Esophagus muscularis mucosa (tissue), 4 donors: ENCODE data around the gene GRIN3A. TPM values are rescaled to one million over a fixed set of nuclear protein-coding genes. Genes with fewer than 3 reads are reported as not detected.

Experiments
- DNase-seq: peaks from one replicate; pipeline ENCODE4 v3.0.0-alpha.2; 2017; ENCODE audit errors: extremely low spot score
- H3K27ac ChIP-seq, 4 donors: fragments of 200-600 bp; sonication (generic); replicated peaks in 1 of 4; 1 replicate in 3 of 4; 2 replicates in 1 of 4; pipeline ENCODE4 v1.5.1; 2016 to 2019; ENCODE audit warnings: mild to moderate bottlenecking in 1 of 4
- H3K27me3 ChIP-seq, 4 donors: fragments of 200-600 bp; sonication (generic); one replicate each; pipeline versions ENCODE4 v1.5.1 to v1.6.0; 2016 to 2019
- H3K36me3 ChIP-seq, 4 donors: fragments of 200-600 bp; sonication (generic); one replicate each; pipeline ENCODE4 v1.5.1; 2016 to 2019
- H3K4me1 ChIP-seq, 4 donors: fragments of 200-600 bp; sonication (generic); one replicate each; pipeline ENCODE4 v1.5.1; 2016 to 2019
- H3K4me3 ChIP-seq, 4 donors: fragments of 200-600 bp; sonication (generic); 1 replicate in 2 of 4; 2 replicates in 2 of 4; pipeline ENCODE4 v1.5.1; 2016 to 2019; ENCODE audit warnings: mild to moderate bottlenecking in 4 of 4, moderate library complexity in 1 of 4
- H3K9me3 ChIP-seq, 4 donors: fragments of 200-600 bp; sonication (generic); 1 replicate in 3 of 4; 2 replicates in 1 of 4; pipeline ENCODE4 v1.5.1; 2016 to 2019
- EP300 ChIP-seq: sonication (generic); formaldehyde crosslinking; IDR thresholded peaks from one replicate; pipeline ENCODE4 v1.6.1; 2017; ENCODE audit warnings: antibody characterized with exemption
- POLR2A ChIP-seq: fragments of 450-650 bp; IDR thresholded peaks from one replicate; pipeline ENCODE4 v1.6.1; 2017; ENCODE audit warnings: antibody characterized with exemption, moderate library complexity, mild to moderate bottlenecking, low read depth
- POLR2AphosphoS5 ChIP-seq, 2 donors: sonication (generic); formaldehyde crosslinking; IDR thresholded peaks; one replicate each; pipeline ENCODE4 v1.6.1; 2017; ENCODE audit warnings: antibody characterized with exemption in 2 of 2
- WGBS: methylation state at CpG from one replicate; pipeline ENCODE4 v1.1.5; 2018; 5-methylcytosine and 5-hydroxymethylcytosine counted together
- intact Hi-C: fragments of 100-400 bp; cut with DNase I; formaldehyde crosslinking; loops from one replicate; pipeline ENCODE4 v1.15.1; 2023
- total RNA-seq, 4 donors: library from RNA; depleted of rRNA; stranded (reverse); fragments of >200 nt; gene quantifications; one replicate each; pipeline versions ENCODE4 v1.1.0 to v1.2.1, GENCODE V29; 2016
- TF ChIP-seq, protein P1 (sequence below), 3 experiments: fragments of 200-600 bp in 2 of 3; fragments of 450-650 bp in 1 of 3; sonication (generic) in 2 of 3; IDR thresholded peaks; one replicate each; pipeline ENCODE4 v1.5.1; 2017 to 2019; ENCODE audit warnings: antibody characterized with exemption in 3 of 3, mild to moderate bottlenecking in 2 of 3, moderate library complexity in 1 of 3

Gene GRIN3A
- total RNA-seq, 4 donors from 2014 or later = under 0.01 to 0.58 (median 0.37) TPM

DNA sequence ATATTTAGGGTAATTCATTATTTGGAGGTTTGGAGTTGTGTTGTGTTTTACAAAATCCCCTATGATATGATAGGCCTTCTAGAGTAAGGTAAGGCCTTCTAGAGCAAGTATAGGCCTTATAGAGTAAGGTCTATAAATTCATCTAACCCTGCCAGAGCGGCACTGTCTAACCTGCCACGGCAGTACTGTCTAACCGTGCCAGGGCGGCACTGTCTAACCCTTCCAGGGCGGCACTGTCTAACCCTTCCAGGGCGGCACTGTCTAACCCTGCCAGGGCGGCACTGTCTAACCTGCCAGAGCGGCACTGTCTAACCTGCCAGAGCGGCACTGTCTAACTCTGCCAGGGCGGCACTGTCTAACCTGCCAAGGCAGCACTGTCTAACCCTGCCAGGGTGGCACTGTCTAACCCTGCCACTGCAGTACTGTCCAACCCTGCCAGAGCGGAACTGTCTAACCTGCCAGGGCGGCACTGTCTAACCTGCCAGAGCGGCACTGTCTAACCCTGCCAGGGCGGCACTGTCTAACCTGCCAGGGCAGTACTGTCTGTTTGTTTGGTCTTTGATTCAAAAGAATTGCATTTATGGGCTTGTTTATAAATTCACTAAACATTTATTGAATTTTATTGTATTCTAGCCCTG, 195.2 kb downstream of the GRIN3A start:
- 95% methylated on average over 14 of the region's 14 CpGs for WGBS
- Histone ChIP-seq H3K4me3 (no peak overlapping the region), H3K27ac (no peak overlapping the region), H3K27me3 (no peaks in the 10 kb centered on the region), H3K36me3 (peaks cover 41 to 96% (median 72%) of the 10 kb centered on the region in 4 donors), H3K9me3 (no peaks in the 10 kb centered on the region), H3K4me1 (peaks cover 0 to 10% (median 0%) of the 10 kb centered on the region in 4 donors)
- intact Hi-C loops = no loop called here
- TF ChIP-seq POLR2A (no peak), POLR2AphosphoS5 (IDR thresholded peaks at IDR 0.05) (no peak), EP300 (no peak)
- TF ChIP-seq, protein P1, sequence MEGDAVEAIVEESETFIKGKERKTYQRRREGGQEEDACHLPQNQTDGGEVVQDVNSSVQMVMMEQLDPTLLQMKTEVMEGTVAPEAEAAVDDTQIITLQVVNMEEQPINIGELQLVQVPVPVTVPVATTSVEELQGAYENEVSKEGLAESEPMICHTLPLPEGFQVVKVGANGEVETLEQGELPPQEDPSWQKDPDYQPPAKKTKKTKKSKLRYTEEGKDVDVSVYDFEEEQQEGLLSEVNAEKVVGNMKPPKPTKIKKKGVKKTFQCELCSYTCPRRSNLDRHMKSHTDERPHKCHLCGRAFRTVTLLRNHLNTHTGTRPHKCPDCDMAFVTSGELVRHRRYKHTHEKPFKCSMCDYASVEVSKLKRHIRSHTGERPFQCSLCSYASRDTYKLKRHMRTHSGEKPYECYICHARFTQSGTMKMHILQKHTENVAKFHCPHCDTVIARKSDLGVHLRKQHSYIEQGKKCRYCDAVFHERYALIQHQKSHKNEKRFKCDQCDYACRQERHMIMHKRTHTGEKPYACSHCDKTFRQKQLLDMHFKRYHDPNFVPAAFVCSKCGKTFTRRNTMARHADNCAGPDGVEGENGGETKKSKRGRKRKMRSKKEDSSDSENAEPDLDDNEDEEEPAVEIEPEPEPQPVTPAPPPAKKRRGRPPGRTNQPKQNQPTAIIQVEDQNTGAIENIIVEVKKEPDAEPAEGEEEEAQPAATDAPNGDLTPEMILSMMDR (IDR thresholded peaks at IDR 0.05) = no peak
- DNase-seq = no peak

DNA sequence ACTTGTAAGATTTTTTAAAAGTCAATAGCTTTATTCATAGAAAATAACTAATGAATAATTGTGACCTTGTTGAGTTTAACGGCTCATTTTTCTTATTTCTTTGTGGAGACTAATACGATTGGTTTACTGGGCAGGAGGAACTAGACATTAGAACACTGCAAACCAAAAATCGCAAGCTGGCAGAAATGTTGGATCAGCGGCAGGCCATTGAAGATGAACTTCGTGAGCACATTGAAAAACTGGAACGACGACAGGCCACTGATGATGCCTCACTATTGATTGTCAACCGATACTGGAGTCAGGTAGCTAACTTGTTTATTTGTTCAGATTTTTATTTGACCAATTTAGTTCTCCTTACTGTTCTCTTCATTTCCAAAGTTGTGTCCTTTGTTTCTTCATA, 198.4 kb downstream of the GRIN3A start:
- intact Hi-C loops = no loop called here
- peaks cover 16 to 94% (median 60%) of the 10 kb centered on the region in 4 donors for H3K36me3 ChIP-seq

GRCh38 chr9:101536938-101537337, 201.5 kb downstream of the GRIN3A start:
- no peak overlapping the region for H3K4me3 ChIP-seq
- DNase-seq = no peak
- H3K27me3 ChIP-seq = no peaks in the 10 kb centered on the region
- peaks cover 10 to 66% (median 39%) of the 10 kb centered on the region in 4 donors for H3K36me3 ChIP-seq
- H3K4me1 ChIP-seq = peaks cover 27 to 49% (median 39%) of the 10 kb centered on the region in 4 donors
- TF ChIP-seq POLR2AphosphoS5 (IDR thresholded peaks at IDR 0.05) (no peak), EP300 (no peak), POLR2A (no peak)
- TF ChIP-seq, protein P1 (IDR thresholded peaks at IDR 0.05) = no peak
- 97% methylated on average over 2 of the region's 2 CpGs for WGBS
- no peak overlapping the region for H3K27ac ChIP-seq
- H3K9me3 ChIP-seq = no peaks in the 10 kb centered on the region
- intact Hi-C loops = no loop called here

More for the DNA sequence above, 198.4 kb downstream of the GRIN3A start:
- WGBS = 96% methylated on average over 8 of the region's 8 CpGs
- Histone ChIP-seq H3K4me3 (no peak overlapping the region), H3K9me3 (no peaks in the 10 kb centered on the region), H3K27me3 (no peaks in the 10 kb centered on the region), H3K27ac (no peak overlapping the region), H3K4me1 (peaks cover 12 to 40% (median 24%) of the 10 kb centered on the region in 4 donors)
- DNase-seq = no peak
- TF ChIP-seq POLR2AphosphoS5 (IDR thresholded peaks at IDR 0.05) (no peak), POLR2A (no peak), EP300 (no peak)
- TF ChIP-seq, protein P1 (IDR thresholded peaks at IDR 0.05) = no peak

DNA sequence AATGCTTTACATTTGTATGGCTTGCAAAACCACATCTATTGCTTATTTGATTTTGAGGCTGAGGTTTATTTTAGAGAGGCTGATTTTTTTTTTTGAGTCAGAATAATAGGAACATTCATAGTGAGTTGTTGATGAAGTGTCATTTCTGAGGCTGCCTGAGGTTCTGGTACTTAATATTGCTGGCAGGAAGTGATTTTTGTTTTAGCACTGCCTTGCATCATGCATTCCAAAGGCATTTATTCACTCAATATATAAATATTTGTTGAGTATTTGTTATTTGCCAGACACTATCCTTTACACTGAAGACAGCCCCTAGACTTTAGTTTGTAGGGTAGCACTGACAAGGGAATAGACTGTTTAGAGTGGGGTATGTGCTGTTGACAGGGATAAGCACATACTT, 202.1 kb downstream of the GRIN3A start:
- no peak overlapping the region for H3K27ac ChIP-seq
- no peaks in the 10 kb centered on the region for H3K27me3 ChIP-seq
- no peak for TF ChIP-seq POLR2AphosphoS5 (IDR thresholded peaks at IDR 0.05)
- DNase-seq = no peak
- intact Hi-C loops = no loop called here
- H3K4me1 ChIP-seq = peaks cover 27 to 49% (median 39%) of the 10 kb centered on the region in 4 donors
- no peaks in the 10 kb centered on the region for H3K9me3 ChIP-seq
- H3K4me3 ChIP-seq = no peak overlapping the region
- H3K36me3 ChIP-seq = peaks cover 10 to 60% (median 36%) of the 10 kb centered on the region in 4 donors

GRCh38 chr9:101533334-101534204, 204.9 kb downstream of the GRIN3A start, which contains the start of gene RNF20:
Gene RNF20 (plus strand): TSS chr9:101533853. CDS start chr9:101535424, 1,571 bp downstream.
- under 1% methylated on average over 44 of the region's 45 CpGs for whole genome bisulfite sequencing
- H3K4me1 ChIP-seq = peaks cover 27 to 43% (median 39%) of the 10 kb centered on the region in 4 donors
- peak within 1 kb of the TSS; percentile 87 to 92 (median 91) for H3K27ac ChIP-seq
- peak within 1 kb of the TSS; percentile 63 to 70 (median 67) for H3K4me3 ChIP-seq
- peaks cover 0 to 33% (median 18%) of the 10 kb centered on the region in 4 donors for H3K36me3 ChIP-seq
- TF ChIP-seq EP300 (no peak), POLR2AphosphoS5 (IDR thresholded peaks at IDR 0.05) (peak; percentile 66 to 78), POLR2A (no peak)
- DNase-seq = peak; percentile 100
- no peaks in the 10 kb centered on the region for H3K9me3 ChIP-seq
- intact Hi-C loops = loop anchor here (2.0 kb wide), 1 partner anchor 133 kb away; no protein-coding TSS in a partner anchor
- H3K27me3 ChIP-seq = no peaks in the 10 kb centered on the region
